HEK293T (cell line): ENCODE measurements around the gene CYP2B6.

ENCODE experiments used
- ARNT ChIP-seq: fragments of 450-650 bp; IDR thresholded peaks from 2 replicates; pipeline ENCODE4 v1.6.1; 2017; ENCODE audit warnings: mild to moderate bottlenecking
- BHLHE40 ChIP-seq: fragments of 450-650 bp; IDR thresholded peaks from 2 replicates; pipeline ENCODE4 v1.6.1; 2016; ENCODE audit warnings: mild to moderate bottlenecking, moderate library complexity, borderline replicate concordance
- CTBP1 ChIP-seq: fragments of 450-650 bp; IDR thresholded peaks from 2 replicates; pipeline ENCODE4 v1.6.1; 2016; ENCODE audit warnings: borderline replicate concordance
- ELF4 ChIP-seq: fragments of 450-650 bp; IDR thresholded peaks from 2 replicates; pipeline ENCODE4 v1.6.1; 2017; ENCODE audit warnings: antibody characterized with exemption
- FOXA1 ChIP-seq: fragments of 450-650 bp; IDR thresholded peaks from 2 replicates; pipeline ENCODE4 v1.6.1; 2016; ENCODE audit warnings: mild to moderate bottlenecking
- FOXK2 ChIP-seq: fragments of 450-650 bp; IDR thresholded peaks from 2 replicates; pipeline ENCODE4 v1.6.1; 2016; ENCODE audit warnings: mild to moderate bottlenecking
- FOXM1 ChIP-seq: fragments of 450-650 bp; IDR thresholded peaks from 2 replicates; pipeline ENCODE4 v1.6.1; 2017; ENCODE audit warnings: mild to moderate bottlenecking, borderline replicate concordance
- HDGF ChIP-seq: fragments of 450-650 bp; IDR thresholded peaks from 2 replicates; pipeline ENCODE4 v1.6.1; 2017; ENCODE audit warnings: antibody characterized with exemption, borderline replicate concordance
- L3MBTL2 ChIP-seq: fragments of 450-650 bp; conservative IDR thresholded peaks from 2 replicates; pipeline ENCODE4 v1.6.1; 2016; ENCODE audit warnings: mild to moderate bottlenecking
- NFRKB ChIP-seq: fragments of 450-650 bp; IDR thresholded peaks from 2 replicates; pipeline ENCODE4 v1.6.1; 2016; ENCODE audit warnings: mild to moderate bottlenecking, moderate library complexity
- SP1 ChIP-seq: fragments of 450-650 bp; IDR thresholded peaks from 2 replicates; pipeline ENCODE4 v1.6.1; 2017
- SUZ12 ChIP-seq: fragments of 450-650 bp; IDR thresholded peaks from 2 replicates; pipeline ENCODE4 v1.6.1; 2016; ENCODE audit warnings: mild to moderate bottlenecking
- TARDBP ChIP-seq: fragments of 450-650 bp; IDR thresholded peaks from 2 replicates; pipeline ENCODE4 v1.6.1; 2016
- ZNF384 ChIP-seq: fragments of 450-650 bp; IDR thresholded peaks from 2 replicates; pipeline ENCODE4 v1.6.1; 2016

DNA sequence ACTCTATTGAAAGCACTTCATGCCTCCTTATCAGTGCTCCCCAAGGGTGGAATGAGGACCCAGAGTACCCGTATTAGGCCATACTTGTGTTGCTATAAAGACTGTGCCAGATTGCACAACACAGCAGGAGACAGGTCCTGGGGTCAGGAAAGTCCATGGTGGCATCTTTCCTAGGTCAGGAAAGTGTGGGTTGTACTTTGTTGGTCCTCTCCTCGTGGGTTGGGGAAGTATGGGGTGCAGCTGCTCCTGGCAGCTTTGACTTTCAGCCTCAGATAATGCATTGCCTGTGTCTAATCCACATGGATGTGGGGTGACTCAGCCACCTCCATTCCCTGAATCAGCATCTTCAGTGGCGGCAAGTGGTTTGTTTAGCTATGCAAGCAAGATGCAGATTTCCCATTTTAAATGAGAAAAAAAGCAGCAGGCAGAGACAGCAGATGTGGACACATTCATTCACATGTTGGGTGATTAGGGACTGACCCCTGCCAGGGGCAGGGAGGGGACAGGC, 8.4 kb upstream of the CYP2B6 start:
- TF ChIP-seq FOXK2 (no peak), SUZ12 (no peak), BHLHE40 (no peak), TARDBP (no peak), FOXA1 (no peak), ZNF384 (no peak), HDGF (no peak), SP1 (no peak), L3MBTL2 (no peak), FOXM1 (no peak), CTBP1 (no peak), NFRKB (no peak), ARNT (no peak), ELF4 (no peak)
